ENCODE results near the gene GPC3.
"Not testable (repeated sequence)": the region's sequence is repeated elsewhere in the genome, so short reads cannot be mapped to it uniquely, and the experiment has no call there.

GPC3 gene

GRCh38 chrX:133995759-133996158, 10.4 kb upstream of the GPC3 start:
- Histone ChIP-seq H3K4me3 (ENCODE audit: control insufficient read depth in 1 of 7, extremely low read depth in 1 of 7, insufficient read depth in 4 of 7, low read depth in 2 of 7, low read length in 6 of 7) (no peak overlapping the region), H3K27ac (ENCODE audit: insufficient read depth in 1 of 2, low read depth in 1 of 2, low read length in 2 of 2, poor library complexity in 1 of 2, severe bottlenecking in 2 of 2) (no peak overlapping the region), H3K4me1 (ENCODE audit: control extremely low read depth in 1 of 4, control insufficient read depth in 4 of 4, insufficient read depth in 4 of 4, low read length in 3 of 4) (no peaks in the 10 kb centered on the region), H3K27me3 (replicated peaks in 2 of 5; ENCODE audit: control insufficient read depth in 4 of 5, insufficient read depth in 5 of 5, low read length in 4 of 5) (peaks cover 0 to 8% (median 0%) of the 10 kb centered on the region in 5 experiments), H3K36me3 (ENCODE audit: control insufficient read depth in 4 of 4, insufficient read depth in 4 of 4, low read length in 3 of 4) (no peaks in the 10 kb centered on the region), H3K9me3 (ENCODE audit: control extremely low read depth in 1 of 5, control insufficient read depth in 4 of 5, insufficient read depth in 2 of 5, low read depth in 1 of 5, low read length in 4 of 5) (no peaks in the 10 kb centered on the region)
- POLR2A ChIA-PET: no interaction called here
- CTCF ChIA-PET: interaction anchor here (0.8 kb wide), 1 partner anchor 203 kb away, joined by 3 read pairs; no protein-coding TSS in a partner anchor
- no peak for DNase-seq

- Histone ChIP-seq H3K36me3 (ENCODE audit: control insufficient read depth in 4 of 4, insufficient read depth in 4 of 4, low read length in 3 of 4) (no peaks in the 10 kb centered on the region), H3K27ac (ENCODE audit: insufficient read depth in 1 of 2, low read depth in 1 of 2, low read length in 2 of 2, poor library complexity in 1 of 2, severe bottlenecking in 2 of 2) (no peak overlapping the region), H3K4me1 (ENCODE audit: control extremely low read depth in 1 of 4, control insufficient read depth in 4 of 4, insufficient read depth in 4 of 4, low read length in 3 of 4) (no peaks in the 10 kb centered on the region), H3K9me3 (ENCODE audit: control extremely low read depth in 1 of 5, control insufficient read depth in 4 of 5, insufficient read depth in 2 of 5, low read depth in 1 of 5, low read length in 4 of 5) (no peaks in the 10 kb centered on the region), H3K27me3 (replicated peaks in 2 of 5; ENCODE audit: control insufficient read depth in 4 of 5, insufficient read depth in 5 of 5, low read length in 4 of 5) (peaks cover 0 to 8% (median 0%) of the 10 kb centered on the region in 5 experiments), H3K4me3 (ENCODE audit: control insufficient read depth in 1 of 7, extremely low read depth in 1 of 7, insufficient read depth in 4 of 7, low read depth in 2 of 7, low read length in 6 of 7) (no peak overlapping the region)
- CTCF ChIA-PET: no interaction called here
- WGBS (ENCODE audit: insufficient coverage): 100% methylated on average over 1 of the region's 2 CpGs
- no peak for DNase-seq
- POLR2A ChIA-PET: no interaction called here
Measured at GRCh38 chrX:133994576-133994975, 9.2 kb upstream of the GPC3 start.

- H3K36me3 ChIP-seq (ENCODE audit: control insufficient read depth in 4 of 4, insufficient read depth in 4 of 4, low read length in 3 of 4): no peaks in the 10 kb centered on the region
- no peaks in the 10 kb centered on the region for H3K4me1 ChIP-seq (ENCODE audit: control extremely low read depth in 1 of 4, control insufficient read depth in 4 of 4, insufficient read depth in 4 of 4, low read length in 3 of 4)
- H3K27me3 ChIP-seq (replicated peaks in 2 of 5; ENCODE audit: control insufficient read depth in 4 of 5, insufficient read depth in 5 of 5, low read length in 4 of 5): peaks cover 0 to 4% (median 3%) of the 10 kb centered on the region in 5 experiments
- ChIA-PET POLR2A (no interaction called here), CTCF (no interaction called here)
- DNase-seq: no peak
- no peak overlapping the region for H3K4me3 ChIP-seq (ENCODE audit: control insufficient read depth in 1 of 7, extremely low read depth in 1 of 7, insufficient read depth in 4 of 7, low read depth in 2 of 7, low read length in 6 of 7)
- H3K27ac ChIP-seq (ENCODE audit: insufficient read depth in 1 of 2, low read depth in 1 of 2, low read length in 2 of 2, poor library complexity in 1 of 2, severe bottlenecking in 2 of 2): no peak overlapping the region
- WGBS (ENCODE audit: insufficient coverage): 73% methylated on average over 2 of the region's 4 CpGs
- H3K9me3 ChIP-seq (ENCODE audit: control extremely low read depth in 1 of 5, control insufficient read depth in 4 of 5, insufficient read depth in 2 of 5, low read depth in 1 of 5, low read length in 4 of 5): no peaks in the 10 kb centered on the region
Measured at GRCh38 chrX:133992882-133993281, 7.5 kb upstream of the GPC3 start.

- Histone ChIP-seq H3K36me3 (ENCODE audit: control insufficient read depth in 4 of 4, insufficient read depth in 4 of 4, low read length in 3 of 4) (no peaks in the 10 kb centered on the region), H3K27ac (ENCODE audit: insufficient read depth in 1 of 2, low read depth in 1 of 2, low read length in 2 of 2, poor library complexity in 1 of 2, severe bottlenecking in 2 of 2) (no peak overlapping the region), H3K4me1 (ENCODE audit: control extremely low read depth in 1 of 4, control insufficient read depth in 4 of 4, insufficient read depth in 4 of 4, low read length in 3 of 4) (no peaks in the 10 kb centered on the region), H3K4me3 (ENCODE audit: control insufficient read depth in 1 of 7, extremely low read depth in 1 of 7, insufficient read depth in 4 of 7, low read depth in 2 of 7, low read length in 6 of 7) (no peak overlapping the region), H3K27me3 (replicated peaks in 2 of 5; ENCODE audit: control insufficient read depth in 4 of 5, insufficient read depth in 5 of 5, low read length in 4 of 5) (peaks cover 0 to 14% (median 2%) of the 10 kb centered on the region in 5 experiments), H3K9me3 (ENCODE audit: control extremely low read depth in 1 of 5, control insufficient read depth in 4 of 5, insufficient read depth in 2 of 5, low read depth in 1 of 5, low read length in 4 of 5) (no peaks in the 10 kb centered on the region)
- 81% methylated on average over 3 of the region's 5 CpGs for WGBS (ENCODE audit: insufficient coverage)
- DNase-seq: no peak
- ChIA-PET CTCF (no interaction called here), POLR2A (no interaction called here)
Measured at GRCh38 chrX:133991814-133992213, 6.4 kb upstream of the GPC3 start.

GRCh38 chrX:133991057-133991456, 5.7 kb upstream of the GPC3 start:
- H3K4me1 ChIP-seq (ENCODE audit: control extremely low read depth in 1 of 4, control insufficient read depth in 4 of 4, insufficient read depth in 4 of 4, low read length in 3 of 4); H3K9me3 ChIP-seq (ENCODE audit: control extremely low read depth in 1 of 5, control insufficient read depth in 4 of 5, insufficient read depth in 2 of 5, low read depth in 1 of 5, low read length in 4 of 5); POLR2A ChIA-PET; CTCF ChIA-PET; H3K4me3 ChIP-seq (ENCODE audit: control insufficient read depth in 1 of 7, extremely low read depth in 1 of 7, insufficient read depth in 4 of 7, low read depth in 2 of 7, low read length in 6 of 7); H3K27ac ChIP-seq (ENCODE audit: insufficient read depth in 1 of 2, low read depth in 1 of 2, low read length in 2 of 2, poor library complexity in 1 of 2, severe bottlenecking in 2 of 2); DNase-seq; H3K36me3 ChIP-seq (ENCODE audit: control insufficient read depth in 4 of 4, insufficient read depth in 4 of 4, low read length in 3 of 4): not testable (repeated sequence)
- no CpG with 5 or more reads among the region's 3 CpGs for WGBS (ENCODE audit: insufficient coverage)
- H3K27me3 ChIP-seq (replicated peaks in 2 of 5; ENCODE audit: control insufficient read depth in 4 of 5, insufficient read depth in 5 of 5, low read length in 4 of 5): peaks cover 0 to 18% (median 0%) of the 10 kb centered on the region in 5 experiments

GRCh38 chrX:133989993-133990392, 4.6 kb upstream of the GPC3 start:
- H3K4me1 ChIP-seq (ENCODE audit: control extremely low read depth in 1 of 4, control insufficient read depth in 4 of 4, insufficient read depth in 4 of 4, low read length in 3 of 4): peaks cover 0 to 11% (median 7%) of the 10 kb centered on the region in 4 experiments
- H3K9me3 ChIP-seq (ENCODE audit: control extremely low read depth in 1 of 5, control insufficient read depth in 4 of 5, insufficient read depth in 2 of 5, low read depth in 1 of 5, low read length in 4 of 5): peaks cover 0 to 5% (median 0%) of the 10 kb centered on the region in 5 experiments
- ChIA-PET CTCF (no interaction called here), POLR2A (no interaction called here)
- WGBS (ENCODE audit: insufficient coverage): no CpG with 5 or more reads among the region's 1 CpG
- H3K27me3 ChIP-seq (replicated peaks in 2 of 5; ENCODE audit: control insufficient read depth in 4 of 5, insufficient read depth in 5 of 5, low read length in 4 of 5): peaks cover 0 to 27% (median 0%) of the 10 kb centered on the region in 5 experiments
- no peak overlapping the region for H3K4me3 ChIP-seq (ENCODE audit: control insufficient read depth in 1 of 7, extremely low read depth in 1 of 7, insufficient read depth in 4 of 7, low read depth in 2 of 7, low read length in 6 of 7)
- H3K36me3 ChIP-seq (ENCODE audit: control insufficient read depth in 4 of 4, insufficient read depth in 4 of 4, low read length in 3 of 4): no peaks in the 10 kb centered on the region
- no peak overlapping the region for H3K27ac ChIP-seq (ENCODE audit: insufficient read depth in 1 of 2, low read depth in 1 of 2, low read length in 2 of 2, poor library complexity in 1 of 2, severe bottlenecking in 2 of 2)
- DNase-seq: no peak

GRCh38 chrX:133989490-133989889, 4.1 kb upstream of the GPC3 start:
- POLR2A ChIA-PET: no interaction called here
- peaks cover 0 to 32% (median under 1%) of the 10 kb centered on the region in 5 experiments for H3K27me3 ChIP-seq (replicated peaks in 2 of 5; ENCODE audit: control insufficient read depth in 4 of 5, insufficient read depth in 5 of 5, low read length in 4 of 5)
- peaks cover 0 to 16% (median 9%) of the 10 kb centered on the region in 4 experiments for H3K4me1 ChIP-seq (ENCODE audit: control extremely low read depth in 1 of 4, control insufficient read depth in 4 of 4, insufficient read depth in 4 of 4, low read length in 3 of 4)
- CTCF ChIA-PET: no interaction called here
- H3K9me3 ChIP-seq (ENCODE audit: control extremely low read depth in 1 of 5, control insufficient read depth in 4 of 5, insufficient read depth in 2 of 5, low read depth in 1 of 5, low read length in 4 of 5): peaks cover 0 to 5% (median 0%) of the 10 kb centered on the region in 5 experiments
- H3K36me3 ChIP-seq (ENCODE audit: control insufficient read depth in 4 of 4, insufficient read depth in 4 of 4, low read length in 3 of 4): no peaks in the 10 kb centered on the region
- DNase-seq: no peak
- WGBS (ENCODE audit: insufficient coverage): 95% methylated on average over 3 of the region's 6 CpGs
- no peak overlapping the region for H3K4me3 ChIP-seq (ENCODE audit: control insufficient read depth in 1 of 7, extremely low read depth in 1 of 7, insufficient read depth in 4 of 7, low read depth in 2 of 7, low read length in 6 of 7)
- H3K27ac ChIP-seq (ENCODE audit: insufficient read depth in 1 of 2, low read depth in 1 of 2, low read length in 2 of 2, poor library complexity in 1 of 2, severe bottlenecking in 2 of 2): no peak overlapping the region

All from common myeloid progenitor, CD34-positive (primary cell).